NCI-H774 (cell line): Measurements from ENCODE around the gene POMGNT2.

ENCODE experiments used
- DNase-seq: peaks from one replicate; lab custom pipeline; 2025; lab: John Stamatoyannopoulos, UW

POMGNT2 gene

DNA sequence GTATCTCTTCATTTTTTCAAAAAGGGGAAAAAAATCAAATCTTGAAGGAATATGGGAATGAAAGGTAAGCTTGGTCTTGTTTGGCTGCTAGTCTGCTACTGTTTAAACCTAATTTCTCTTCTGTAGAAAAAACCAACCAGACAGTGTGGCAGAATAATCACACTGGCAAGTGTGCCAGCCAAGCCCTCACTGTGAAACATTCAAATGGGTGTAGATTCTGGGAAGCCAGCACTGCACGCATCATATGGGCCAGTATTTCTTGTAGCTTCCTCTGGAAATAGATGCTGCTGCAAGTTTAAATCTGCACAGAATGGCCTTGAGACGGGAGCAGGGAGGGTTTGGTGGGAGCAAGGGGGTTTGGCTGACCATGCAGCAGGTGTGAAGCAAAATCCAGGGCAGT lies 62.1 kb downstream of the POMGNT2 start:
- DNase-seq: no peak

DNA sequence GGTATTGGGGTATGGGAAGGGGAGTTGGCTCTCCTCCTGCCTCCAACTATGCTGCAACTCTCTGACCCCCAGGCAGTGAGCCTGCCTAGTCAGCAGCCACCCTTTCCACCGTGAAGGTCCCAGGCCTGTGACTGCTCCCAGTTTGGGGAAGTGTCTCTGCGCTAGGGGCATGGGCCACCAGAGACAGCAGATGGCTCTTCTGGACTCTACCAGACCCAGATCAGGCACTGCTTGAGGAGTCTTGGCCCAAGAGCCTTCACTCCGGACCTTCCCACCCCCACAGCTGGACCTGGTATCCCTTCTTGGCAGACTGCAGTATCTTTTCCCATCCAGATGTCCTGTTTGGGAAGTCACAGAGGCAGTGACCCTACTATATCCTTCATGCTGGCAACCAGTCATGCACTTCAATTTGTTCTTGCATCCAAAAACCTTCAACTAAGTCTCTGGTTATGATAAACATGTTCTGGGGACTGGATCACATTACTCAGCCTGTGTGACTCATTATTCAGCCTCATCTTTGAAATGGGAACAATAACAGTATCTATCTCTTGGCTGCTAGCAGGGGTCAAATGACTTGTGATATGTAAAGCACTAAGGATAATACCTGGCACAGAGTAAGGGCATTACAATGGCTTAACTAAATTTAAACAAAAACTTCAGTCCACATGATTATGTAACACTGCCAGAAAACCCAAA lies 62.7 kb downstream of the POMGNT2 start:
- no peak for DNase-seq

DNA sequence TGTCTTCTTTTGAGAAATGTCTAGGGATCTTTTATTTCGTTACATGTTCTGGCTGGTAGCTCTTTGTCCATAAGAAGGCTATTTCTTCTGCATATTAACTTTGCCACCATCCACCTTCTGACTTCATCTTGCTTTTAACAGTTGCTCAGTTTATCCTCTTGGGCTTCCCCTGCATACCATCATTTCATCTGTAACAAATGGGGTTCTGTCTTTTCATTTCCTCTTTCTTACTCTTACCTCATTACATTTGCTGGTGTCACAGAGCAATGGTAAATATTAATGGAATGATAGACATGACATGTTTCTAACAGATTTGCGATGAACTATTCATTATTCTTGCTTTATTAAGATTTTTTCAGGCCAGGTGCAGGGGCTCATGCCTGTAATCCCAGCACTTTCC lies 64.4 kb downstream of the POMGNT2 start:
- DNase-seq: no peak

DNA sequence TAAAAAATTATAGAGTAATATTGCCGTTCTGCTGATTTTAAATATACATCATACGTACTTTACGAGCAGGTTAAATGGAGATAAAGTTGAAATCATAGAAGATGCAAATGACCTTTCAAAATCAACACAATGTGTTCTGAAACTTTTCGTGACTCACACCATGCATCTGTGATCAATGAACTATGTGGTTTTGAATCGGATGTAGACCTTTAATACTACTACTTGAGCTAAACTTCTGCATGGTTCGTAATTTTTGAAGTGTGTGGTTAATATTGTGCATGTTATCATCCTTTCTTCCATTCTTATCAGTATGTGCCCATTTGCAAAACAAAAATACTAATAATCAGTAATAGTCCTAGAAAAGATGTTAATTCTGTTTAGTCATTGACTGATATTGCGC lies 67.9 kb downstream of the POMGNT2 start:
- no peak for DNase-seq

DNA sequence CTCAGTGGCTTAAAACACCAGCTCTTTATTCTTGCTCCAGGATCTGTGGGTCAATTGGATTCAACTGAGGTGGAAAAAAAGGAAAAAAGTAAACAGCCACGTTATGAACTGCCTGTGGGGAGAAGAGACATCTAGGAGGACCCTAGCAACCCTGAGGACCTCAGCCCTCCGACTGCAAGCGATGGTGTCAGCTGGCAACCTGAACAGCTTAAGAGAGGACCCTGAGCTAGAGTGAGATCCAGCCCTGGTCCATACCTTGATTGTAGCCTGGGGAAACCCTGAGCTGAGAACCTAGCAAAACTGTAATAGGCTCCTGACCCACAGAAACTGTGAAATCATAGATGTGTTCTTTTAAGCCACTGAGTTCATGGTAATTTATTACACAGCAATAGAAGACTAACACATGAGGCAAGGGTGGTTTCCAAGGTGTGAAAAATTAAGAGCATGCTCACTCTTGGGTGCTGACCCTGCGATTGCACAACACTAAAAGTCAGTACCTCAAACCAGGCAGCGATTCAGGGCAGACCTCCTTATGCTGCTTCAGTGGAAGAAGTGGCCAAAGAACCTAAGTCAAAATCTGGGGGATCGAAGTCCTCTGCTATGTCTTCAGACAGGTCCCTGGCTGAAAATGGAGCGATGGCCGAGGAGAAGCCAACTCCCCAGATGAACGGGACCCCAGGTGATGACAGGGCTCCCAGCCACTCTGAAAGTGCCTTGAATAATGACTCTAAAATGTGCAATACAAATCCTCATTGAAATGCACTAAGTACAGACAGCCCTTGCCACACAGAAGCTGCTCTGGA lies 69.1 kb downstream of the POMGNT2 start:
- DNase-seq: no peak

DNA sequence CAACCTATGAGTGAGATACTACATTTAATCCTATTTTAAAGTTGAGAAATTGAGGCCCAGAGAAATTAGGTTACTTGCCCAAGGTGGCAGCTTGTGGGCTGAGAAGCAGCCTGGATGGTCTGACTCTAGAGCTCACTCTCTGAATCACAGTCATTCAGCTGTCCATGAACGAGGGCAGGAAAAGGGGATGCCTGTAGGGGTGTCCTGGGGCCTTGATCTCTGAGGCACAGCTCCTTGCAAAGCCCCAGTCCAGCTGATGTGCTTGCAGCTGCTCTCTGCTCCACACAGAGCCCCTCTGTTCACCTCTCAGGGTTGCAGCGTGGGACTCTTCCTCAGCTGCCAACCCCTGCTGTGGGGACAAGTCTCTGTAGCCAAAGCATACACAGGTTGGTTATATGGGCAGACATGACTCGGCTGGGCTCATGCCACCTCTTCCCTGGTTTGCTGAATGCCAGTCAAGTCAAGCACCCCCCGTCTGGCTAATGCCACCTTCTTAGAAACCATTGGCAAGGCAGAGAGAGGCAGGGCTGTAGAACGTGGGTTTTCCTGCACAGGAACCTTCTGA lies 70.0 kb downstream of the POMGNT2 start:
- DNase-seq: no peak

DNA sequence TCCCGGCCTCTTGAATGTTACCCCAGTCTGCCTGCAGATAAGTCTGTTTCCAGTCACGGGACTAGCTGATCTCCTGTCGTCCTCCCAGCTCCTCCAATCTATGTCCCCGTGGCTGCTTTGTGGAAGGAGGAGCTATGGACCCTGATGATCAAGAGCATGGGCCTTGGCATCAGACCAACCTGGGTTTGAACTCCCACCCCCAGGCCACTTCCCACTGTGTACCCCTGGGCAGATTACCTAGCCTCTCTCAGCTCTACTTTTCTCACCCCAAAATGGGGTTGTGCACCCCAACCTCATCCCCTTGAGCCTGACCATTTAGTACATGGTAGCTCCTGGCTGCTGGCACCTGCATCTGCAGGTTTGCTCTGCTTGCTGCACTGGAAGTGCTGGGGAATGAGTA lies 71.0 kb downstream of the POMGNT2 start:
- no peak for DNase-seq

DNA sequence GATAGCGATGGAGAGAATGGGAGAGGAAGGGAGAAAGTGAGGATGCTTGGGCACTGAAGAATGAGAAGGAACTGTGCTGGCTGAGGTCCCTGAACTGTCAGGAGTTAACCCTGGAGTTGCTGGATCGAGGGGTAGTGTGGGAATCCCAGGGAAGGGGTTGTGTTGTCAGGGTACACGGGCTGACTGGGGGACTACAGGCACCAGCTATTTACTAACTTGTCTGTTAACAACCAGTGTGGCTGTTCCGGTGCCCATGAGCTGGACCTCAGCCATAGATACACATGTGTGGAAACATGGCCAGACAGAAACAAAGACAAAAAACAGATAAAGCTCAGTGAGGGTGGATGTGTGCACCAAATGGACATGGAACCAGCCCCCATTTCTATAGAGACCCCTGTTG lies 71.7 kb downstream of the POMGNT2 start:
- DNase-seq: no peak

DNA sequence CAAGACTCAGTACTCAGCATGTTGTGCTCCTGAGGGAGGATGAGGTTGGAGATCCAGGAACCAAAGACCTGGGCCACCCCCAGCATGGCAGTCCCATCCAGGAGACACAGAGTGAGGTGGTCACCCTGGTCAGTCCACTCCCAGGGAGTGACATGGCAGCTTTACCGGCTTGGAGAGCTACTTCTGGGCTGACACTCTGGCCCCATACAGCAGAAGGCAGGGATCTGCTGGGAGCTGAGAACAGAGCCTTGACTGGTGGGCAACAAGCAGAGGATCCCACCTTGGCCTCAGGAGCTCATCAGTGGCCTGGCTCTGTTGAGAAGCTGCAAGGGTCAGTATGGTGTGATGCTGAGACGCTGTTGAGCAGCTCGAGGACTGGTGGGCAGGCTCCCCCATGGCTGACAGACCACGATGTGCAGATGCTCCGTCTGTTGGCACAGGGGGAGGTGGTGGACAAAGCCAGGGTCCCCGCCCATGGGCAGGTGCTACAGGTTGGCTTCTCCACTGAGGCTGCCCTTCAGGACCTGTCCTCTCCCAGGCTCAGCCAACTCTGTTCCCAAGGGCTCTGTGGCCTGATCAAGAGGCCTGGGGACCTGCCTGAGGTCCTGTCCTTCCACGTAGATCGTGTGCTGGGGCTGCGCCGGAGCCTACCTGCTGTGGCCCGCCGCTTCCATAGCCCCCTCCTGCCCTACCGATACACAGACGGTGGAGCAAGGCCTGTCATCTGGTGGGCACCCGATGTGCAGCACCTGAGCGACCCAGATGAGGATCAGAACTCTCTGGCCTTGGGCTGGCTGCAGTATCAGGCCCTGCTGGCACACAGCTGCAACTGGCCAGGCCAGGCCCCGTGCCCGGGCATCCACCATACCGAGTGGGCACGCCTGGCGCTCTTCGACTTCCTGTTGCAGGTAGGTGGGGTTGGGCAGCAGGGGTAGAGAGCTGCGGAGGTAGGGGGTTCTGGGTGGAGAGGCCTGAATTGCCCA lies 72.9 kb downstream of the POMGNT2 start:
- no peak for DNase-seq

DNA sequence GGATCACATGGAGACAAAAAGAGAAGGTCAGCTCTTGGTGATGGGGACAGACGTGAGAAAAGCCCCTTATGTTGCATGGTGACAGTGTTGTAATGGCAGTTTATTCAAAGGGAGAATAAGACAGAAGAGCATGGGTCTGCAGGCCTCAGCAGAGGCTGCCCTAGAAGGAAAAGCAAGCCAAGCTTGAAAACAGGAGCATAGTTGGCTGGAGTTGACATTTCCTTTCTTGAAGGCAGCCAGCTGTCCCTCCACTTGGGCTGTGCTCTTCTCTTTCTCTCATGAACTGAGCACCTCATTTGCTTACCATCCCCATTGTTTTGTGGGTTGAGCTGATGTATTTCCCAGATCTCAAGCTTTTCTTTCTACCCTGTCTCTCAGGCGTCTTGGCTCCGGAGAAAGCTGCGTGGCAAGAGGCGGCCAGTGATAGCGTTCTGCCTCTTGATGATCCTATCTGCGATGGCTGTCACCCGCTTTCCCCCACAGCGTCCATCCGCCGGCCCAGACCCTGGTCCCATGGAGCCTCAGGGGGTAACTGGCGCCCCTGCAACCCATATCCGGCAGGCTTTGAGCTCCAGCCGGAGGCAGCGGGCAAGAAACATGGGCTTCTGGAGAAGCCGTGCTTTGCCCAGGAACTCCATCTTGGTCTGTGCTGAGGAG lies 73.9 kb downstream of the POMGNT2 start:
- DNase-seq: no peak

DNA sequence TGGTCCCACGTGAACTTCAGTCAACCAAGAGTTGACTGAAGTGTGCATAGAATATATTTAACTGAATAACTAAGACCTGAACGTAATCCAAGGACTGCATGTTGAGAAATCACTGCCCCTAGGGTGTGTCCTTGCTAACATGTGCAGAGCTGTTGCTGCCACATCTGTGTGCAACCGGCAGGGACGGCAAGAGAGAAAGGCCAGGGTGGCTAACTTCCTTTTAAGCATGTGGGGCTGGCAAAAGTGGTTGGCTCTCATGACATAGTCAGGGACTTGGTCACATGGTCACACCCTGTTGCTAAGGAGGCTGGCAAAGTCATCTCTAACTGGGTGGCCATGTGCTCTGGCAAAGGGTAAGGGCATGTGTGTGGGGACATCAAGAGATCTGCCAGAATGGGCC lies 74.4 kb downstream of the POMGNT2 start:
- DNase-seq: no peak

DNA sequence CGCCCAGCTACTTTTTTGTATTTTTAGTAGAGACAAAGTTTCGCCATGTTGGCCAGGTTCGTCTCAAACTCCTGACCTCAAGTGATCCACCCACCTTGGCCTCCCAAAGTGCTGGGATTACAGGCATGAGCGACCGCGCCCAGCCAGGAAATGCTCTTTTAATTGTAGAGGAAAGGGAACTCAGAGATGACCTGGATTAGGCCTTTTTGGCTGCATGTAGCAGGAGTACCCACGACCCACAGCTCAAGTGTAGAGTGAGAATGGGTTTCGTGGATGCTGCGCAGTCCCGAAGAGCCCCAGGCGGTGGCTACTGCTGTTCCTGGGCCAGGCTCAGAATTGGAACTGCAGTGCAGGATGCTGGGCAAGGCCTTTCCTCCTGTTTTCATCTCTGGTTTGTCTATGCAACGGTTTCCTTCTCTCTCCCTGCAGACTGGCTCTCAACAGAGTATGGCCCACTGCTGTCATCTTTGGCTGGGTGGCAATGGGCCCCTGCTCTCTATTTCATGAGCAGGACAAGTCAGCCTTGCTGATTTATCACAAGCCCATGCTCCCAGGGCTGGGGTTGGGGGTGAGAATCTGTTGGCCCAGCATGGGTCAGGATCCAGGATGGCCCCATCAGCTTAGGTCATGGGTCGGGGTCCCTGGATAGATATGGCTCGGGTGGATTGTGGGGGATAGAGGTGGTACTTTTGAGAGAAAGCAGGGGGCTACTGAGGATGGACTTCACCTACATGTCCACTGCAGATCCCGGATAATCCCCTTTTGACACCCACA lies 75.5 kb downstream of the POMGNT2 start:
- no peak for DNase-seq
